Testis (tissue), 2 donors: Measurements from ENCODE around the gene CENPO.

Experiments used
- CTCF ChIP-seq, 3 experiments: fragments of 450-650 bp in 2 of 3; fragments of 200-600 bp in 1 of 3; sonication (generic) in 1 of 3; IDR thresholded peaks; one replicate each; pipeline ENCODE4 v1.5.1; 2016 to 2019; ENCODE audit warnings: antibody characterized with exemption in 3 of 3, mild to moderate bottlenecking in 2 of 3, moderate library complexity in 1 of 3
- POLR2A ChIP-seq: fragments of 450-650 bp; IDR thresholded peaks from one replicate; pipeline ENCODE4 v1.6.1; 2017; ENCODE audit warnings: antibody characterized with exemption, mild to moderate bottlenecking, moderate library complexity

- no peak for TF ChIP-seq CTCF (IDR thresholded peaks at IDR 0.05)
- no peak for TF ChIP-seq POLR2A
These were observed 21.2 kb upstream of the CENPO start for GRCh38 chr2:24771764-24772586.
